CD4-positive, alpha-beta T cell treated with Interleukin-10 for 1 hour (primary cell): ENCODE results near the gene PDGFC.

Experiments
- DNase-seq: peaks from one replicate; pipeline ENCODE4 v3.0.0-alpha.2; 2020

Gene PDGFC

GRCh38 chr4:156824451-156825060 lies 147.0 kb downstream of the PDGFC start:
- DNase-seq = no peak

GRCh38 chr4:156820931-156821330 lies 150.7 kb downstream of the PDGFC start:
- no peak for DNase-seq

GRCh38 chr4:156816360-156816755 lies 155.2 kb downstream of the PDGFC start:
- no peak for DNase-seq

- DNase-seq = no peak
Observed at GRCh38 chr4:156815717-156816359, 155.8 kb downstream of the PDGFC start.

DNA sequence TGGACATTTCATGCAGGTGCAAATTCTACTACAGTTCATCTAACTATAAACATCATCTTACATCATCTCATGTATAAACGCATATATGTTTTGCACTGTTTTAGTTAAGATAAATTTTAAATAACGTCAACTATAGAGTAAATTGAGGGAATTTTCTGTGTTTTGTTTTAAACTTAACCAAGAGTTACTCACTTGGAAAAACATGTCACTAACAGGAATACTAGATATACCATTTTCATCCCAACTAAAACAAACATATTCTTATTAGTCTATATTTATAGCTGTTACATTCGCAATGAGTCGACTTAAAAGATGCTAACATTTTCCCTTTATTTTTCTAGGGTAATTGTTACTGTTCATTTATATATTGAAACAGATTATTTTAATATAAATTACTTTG lies 159.6 kb downstream of the PDGFC start:
- DNase-seq = no peak

DNA sequence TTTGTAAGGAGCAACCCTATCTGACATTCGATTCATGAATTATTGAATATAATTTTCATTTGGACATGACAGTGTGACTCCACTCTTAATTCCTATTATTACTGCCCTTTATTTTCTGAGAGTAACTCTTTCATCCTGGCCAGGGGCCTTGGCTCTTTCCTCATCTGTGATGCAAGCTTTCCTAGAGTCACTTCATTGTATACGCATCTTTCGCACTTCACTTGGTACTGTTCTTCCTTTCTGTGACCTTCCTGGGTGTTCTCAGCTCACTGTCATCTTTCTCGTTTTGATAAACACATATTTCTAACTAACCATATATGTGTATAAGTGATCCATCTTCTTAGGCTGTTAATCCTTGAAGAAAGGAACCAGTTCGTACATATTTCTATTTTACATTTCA lies 160.3 kb downstream of the PDGFC start:
- DNase-seq = no peak

DNA sequence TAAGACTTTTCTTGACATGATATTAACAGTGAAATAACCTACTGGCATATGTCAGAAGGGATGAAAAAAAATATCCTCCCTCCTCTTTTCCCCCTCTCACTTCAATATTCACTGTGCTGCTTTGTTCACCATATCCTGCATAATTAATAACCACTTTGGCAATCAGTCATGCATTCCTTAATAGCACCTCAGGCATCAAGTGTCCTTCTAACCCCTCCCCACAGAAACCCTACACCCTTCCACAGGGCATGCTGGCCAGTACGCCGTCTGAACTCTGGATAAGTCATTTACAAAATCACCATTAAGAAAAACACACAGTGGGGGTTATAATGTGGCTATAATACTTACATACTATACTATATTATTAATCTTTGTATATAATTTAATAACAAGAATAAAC lies 165.9 kb downstream of the PDGFC start:
- DNase-seq = no peak

DNA sequence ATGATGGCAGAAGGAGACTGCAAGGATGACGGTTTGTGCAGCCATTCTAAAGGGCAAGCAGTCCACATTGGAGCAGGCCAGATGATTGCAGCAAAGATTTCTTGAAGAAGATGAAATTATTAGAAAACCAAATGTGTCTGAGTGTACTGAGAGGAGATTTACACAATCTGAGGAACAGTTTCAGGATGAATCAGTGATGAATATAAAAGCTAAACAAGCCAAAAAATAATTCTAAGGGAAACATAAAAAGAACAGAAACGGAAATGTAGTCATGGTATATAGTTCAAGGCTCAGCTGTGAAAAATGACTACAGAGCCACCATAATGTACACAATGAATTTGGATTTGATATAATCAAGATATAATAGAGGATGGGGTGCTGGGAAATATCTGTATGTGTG lies 168.5 kb downstream of the PDGFC start:
- no peak for DNase-seq

- no peak for DNase-seq
Observed at GRCh38 chr4:156800463-156800862, 171.1 kb downstream of the PDGFC start.

DNA sequence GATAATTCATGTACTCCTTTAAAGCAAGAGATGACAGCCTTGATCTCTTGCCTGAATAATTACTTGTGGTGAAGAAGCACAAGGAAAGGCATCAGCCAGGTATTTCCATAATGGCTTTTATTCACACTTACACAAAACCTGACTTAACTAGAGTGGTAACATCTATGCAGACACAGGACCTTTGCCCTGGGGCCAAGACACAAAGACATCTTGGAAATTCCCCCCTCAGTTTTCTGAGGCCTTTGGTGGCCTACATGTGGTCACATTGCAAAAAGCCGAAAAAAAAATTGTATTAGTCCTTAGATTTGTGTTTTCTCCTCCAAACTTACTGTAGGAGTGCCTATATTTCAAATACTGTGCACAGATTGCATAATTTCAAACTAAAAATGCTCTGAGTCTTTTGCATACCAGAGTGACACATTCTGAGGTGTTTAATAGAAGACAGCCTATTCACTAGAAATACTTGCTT lies 172.4 kb downstream of the PDGFC start:
- DNase-seq = no peak

DNA sequence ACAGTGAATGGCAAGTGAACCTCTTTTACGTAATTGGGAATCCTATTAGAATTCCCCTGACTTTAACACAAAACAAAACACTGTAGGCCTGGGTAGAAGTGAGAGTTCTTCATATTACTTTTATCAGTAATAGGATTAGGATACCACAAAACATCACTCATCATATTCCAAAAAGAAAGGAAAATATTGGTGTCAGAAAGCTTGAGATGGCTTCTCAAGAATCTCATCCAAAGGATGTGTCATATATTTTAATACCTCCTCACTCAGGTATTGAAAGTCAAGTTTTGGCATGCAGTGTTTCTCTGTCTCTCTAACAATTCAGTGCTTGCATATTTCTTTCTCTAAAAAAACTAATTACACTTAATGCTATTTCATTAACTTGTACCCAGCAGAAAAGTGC lies 173.2 kb downstream of the PDGFC start:
- DNase-seq = no peak

DNA sequence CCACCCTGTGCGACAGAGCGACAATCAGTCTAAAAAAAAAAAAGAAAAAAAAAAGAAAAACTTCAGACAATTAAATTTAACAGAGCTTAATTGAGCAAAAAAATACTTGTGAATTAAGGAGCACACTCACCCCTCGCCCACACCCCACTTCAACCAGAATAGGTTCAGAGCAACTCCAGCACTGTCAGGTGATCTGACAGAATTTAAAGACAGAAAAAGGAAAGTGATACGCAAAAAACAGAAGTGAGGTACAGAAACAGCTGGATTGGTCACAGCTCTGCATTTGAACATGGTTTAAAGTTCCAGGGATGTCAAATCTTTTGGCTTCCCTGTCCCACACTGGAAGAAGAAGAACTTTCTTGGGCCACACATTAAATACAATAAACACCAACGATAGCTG lies 174.4 kb downstream of the PDGFC start:
- no peak for DNase-seq

DNA sequence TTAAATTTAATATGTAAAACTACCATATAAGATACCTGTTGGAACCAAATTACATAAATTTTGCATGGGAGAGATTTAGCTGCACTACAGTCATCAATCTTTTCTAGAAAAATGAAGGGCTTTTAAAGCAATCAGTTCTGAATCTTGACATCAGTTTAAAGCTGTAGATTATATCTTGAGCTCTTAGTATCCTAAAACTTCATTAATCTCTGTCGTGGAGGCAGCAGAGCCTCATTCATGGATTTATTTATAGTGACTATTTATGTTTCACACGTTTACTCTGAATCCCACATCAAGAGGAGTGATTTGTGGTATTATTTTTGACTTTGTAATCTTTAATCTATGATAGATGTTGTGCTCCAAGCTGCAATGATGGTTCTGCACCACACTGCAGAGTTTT lies 175.9 kb downstream of the PDGFC start:
- no peak for DNase-seq

DNA sequence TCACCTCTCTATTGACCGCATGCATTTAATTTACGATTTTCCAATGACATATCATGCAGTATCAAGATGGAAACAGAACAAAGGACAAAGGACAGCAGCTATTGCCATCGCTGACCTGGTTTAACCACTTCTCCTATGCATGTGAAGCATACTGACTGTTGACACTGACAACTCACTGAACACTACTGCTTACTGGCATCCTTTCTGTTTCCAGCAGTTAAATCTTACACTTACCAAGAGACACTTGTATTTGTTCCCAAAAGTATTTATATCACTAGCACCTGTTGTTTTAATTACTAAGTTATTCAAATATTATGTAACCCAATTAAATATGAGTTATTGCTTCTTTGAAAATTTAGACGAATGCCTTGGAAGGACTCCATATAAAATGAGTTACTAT lies 176.7 kb downstream of the PDGFC start:
- no peak for DNase-seq

- no peak for DNase-seq
Observed at GRCh38 chr4:156792462-156793085, 179.0 kb downstream of the PDGFC start.

GRCh38 chr4:156790866-156791265 lies 180.7 kb downstream of the PDGFC start:
- DNase-seq = no peak

DNA sequence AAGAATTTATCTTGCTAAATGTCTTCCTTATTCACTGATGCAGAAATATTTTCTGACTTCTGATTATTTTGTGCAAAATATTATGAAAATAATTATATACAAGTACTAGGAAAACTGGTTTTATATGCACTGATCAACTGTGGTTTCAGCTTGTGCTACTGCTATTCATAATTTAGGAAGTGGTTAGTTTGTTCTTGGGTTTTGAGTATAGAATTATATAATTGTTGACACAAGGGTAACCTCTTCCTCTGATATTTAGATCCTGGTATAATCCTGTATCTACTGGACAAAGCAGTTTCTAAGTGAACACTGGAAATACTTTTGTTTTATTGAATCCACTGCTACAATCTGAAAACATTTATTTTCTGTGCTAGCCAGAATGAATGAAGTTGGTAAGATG lies 182.8 kb downstream of the PDGFC start:
- DNase-seq = no peak

DNA sequence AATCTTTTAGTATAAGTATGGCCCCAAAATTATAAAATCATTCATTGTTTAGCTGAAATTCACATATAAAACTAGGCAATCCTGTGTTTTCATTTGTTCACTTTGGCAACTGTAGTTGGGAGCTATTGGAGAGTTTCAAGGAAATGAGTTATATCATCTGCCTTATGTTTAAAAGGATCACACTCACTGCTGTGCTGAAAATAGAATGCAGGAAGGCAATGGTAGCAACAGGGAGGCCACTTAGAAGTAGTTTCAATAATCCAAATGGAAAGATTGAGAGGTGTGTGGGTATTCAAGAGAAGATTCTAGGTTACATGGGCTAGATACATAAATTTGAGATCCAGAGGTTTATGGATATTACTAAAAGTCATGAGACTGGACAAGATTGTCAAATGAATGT lies 184.9 kb downstream of the PDGFC start:
- DNase-seq = no peak

DNA sequence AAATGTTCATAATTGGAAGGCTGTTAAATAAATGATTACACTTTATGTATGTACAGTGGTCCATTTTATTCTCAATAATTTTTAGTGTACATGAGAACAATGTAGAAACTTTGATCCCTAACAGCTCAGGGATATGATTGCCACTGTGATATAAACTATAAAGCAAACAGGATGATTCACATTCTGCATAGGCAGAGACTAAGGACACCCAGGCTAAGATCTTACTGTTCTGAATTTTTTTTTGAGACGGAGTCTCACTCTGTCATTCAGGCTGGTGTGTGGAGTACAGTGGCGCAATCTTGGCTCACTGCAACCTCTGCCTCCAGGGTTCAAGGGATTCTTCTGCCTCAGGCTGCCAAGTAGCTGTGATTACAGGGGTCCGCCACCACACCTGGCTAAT lies 186.6 kb downstream of the PDGFC start:
- DNase-seq = no peak

- DNase-seq = no peak
Observed at GRCh38 chr4:156783966-156784365, 187.6 kb downstream of the PDGFC start.

- no peak for DNase-seq
Observed at GRCh38 chr4:156782491-156782890, 189.1 kb downstream of the PDGFC start.

GRCh38 chr4:156781852-156782251 lies 189.7 kb downstream of the PDGFC start:
- no peak for DNase-seq

DNA sequence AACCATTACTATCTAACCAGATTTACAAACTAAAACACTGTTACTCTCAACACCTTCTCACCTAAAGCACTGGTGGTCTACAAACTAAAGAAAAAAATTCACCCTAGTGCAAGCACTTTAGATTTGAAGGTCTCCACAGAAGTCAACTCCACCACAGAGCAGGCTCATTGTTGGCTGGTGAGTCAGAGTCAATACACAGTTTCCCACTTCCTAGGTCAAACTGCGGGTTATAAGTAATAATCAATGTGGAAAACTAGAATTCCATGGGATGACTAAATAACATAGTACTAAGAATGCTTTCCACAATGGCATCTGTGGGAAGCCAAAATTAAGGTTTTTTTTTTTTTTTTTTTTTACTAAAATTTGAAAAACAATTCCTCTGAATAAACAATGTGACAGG lies 191.8 kb downstream of the PDGFC start:
- no peak for DNase-seq

GRCh38 chr4:156779042-156779441 lies 192.6 kb downstream of the PDGFC start:
- no peak for DNase-seq

GRCh38 chr4:156778606-156779005 lies 193.0 kb downstream of the PDGFC start:
- no peak for DNase-seq
